ENCODE data around the gene BTG1. TPM values are rescaled to one million over a fixed set of nuclear protein-coding genes. Genes with fewer than 3 reads are reported as not detected.
A peak's percentile ranks its signal among the peaks of the same experiment; 100 is the strongest.

Gene BTG1
- total RNA-seq, 1 experiment from 2014 or later, result 32.7 TPM

- Mint-ChIP-seq H3K9me3 (peaks cover 3 to 6% of the 10 kb centered on the region in 2 experiments; a peak in 1 of 5 replicates), H3K4me1 (peaks cover 39 to 42% of the 10 kb centered on the region in 2 experiments), H3K27ac (peak overlapping the region in 2 of 3 experiments; percentile 58 to 89; a peak in 3 of 7 replicates), H3K4me3 (no peak overlapping the region), H3K36me3 (ENCODE audit: insufficient read depth in 1 of 3, low read depth in 3 of 3) (peaks cover 7 to 31% (median 18%) of the 10 kb centered on the region in 3 experiments; a peak in 6 of 7 replicates), H3K27me3 (ENCODE audit: low read depth) (no peaks in the 10 kb centered on the region)
- no peak for DNase-seq
- Histone ChIP-seq H3K9ac (ENCODE audit: extremely low read depth, insufficient read length, low read length) (no peak overlapping the region), H3K23me2 (ENCODE audit: insufficient read length, low read depth, low read length, poor library complexity, severe bottlenecking) (no peaks in the 10 kb centered on the region), H2BK20ac (ENCODE audit: low read depth, low read length, poor library complexity, severe bottlenecking) (no peak overlapping the region), H2AFZ (ENCODE audit: low read length) (no peak overlapping the region), H3K79me1 (ENCODE audit: insufficient read depth, low read depth, low read length, poor library complexity, severe bottlenecking) (peaks cover 4% of the 10 kb centered on the region), H3K4me1 (ENCODE audit: insufficient read depth, low read length) (no peaks in the 10 kb centered on the region; the same call in 1 of the 2 replicates), H3K18ac (ENCODE audit: insufficient read length, low read depth, low read length) (no peak overlapping the region), H3K27me3 (ENCODE audit: insufficient read depth, low read length) (no peaks in the 10 kb centered on the region), H4K8ac (replicated peaks; ENCODE audit: insufficient read length, low read depth, low read length) (no peak overlapping the region), H3K56ac (ENCODE audit: insufficient read length, low read depth, low read length) (no peak overlapping the region), H3K9me3 (ENCODE audit: control insufficient read depth, low read depth, low read length) (no peaks in the 10 kb centered on the region), H3K14ac (ENCODE audit: insufficient read depth, low read length) (no peak overlapping the region), H3K79me2 (ENCODE audit: insufficient read depth, low read length) (peaks cover 11% of the 10 kb centered on the region; the same call in 1 of the 2 replicates), H4K91ac (ENCODE audit: insufficient read length, low read depth, low read length) (no peak overlapping the region), H2BK120ac (ENCODE audit: low read depth, low read length, poor library complexity, severe bottlenecking) (no peak overlapping the region), H3T11ph (ENCODE audit: low read length) (no peak overlapping the region), H2BK12ac (ENCODE audit: insufficient read length, low read depth, low read length) (no peak overlapping the region), H3K23ac (ENCODE audit: insufficient read length, low read depth, low read length) (no peak overlapping the region), H2BK15ac (ENCODE audit: low read depth, low read length) (no peak overlapping the region), H2AK5ac (ENCODE audit: insufficient read length, low read length) (no peak overlapping the region), H3K4ac (ENCODE audit: low read depth, low read length) (no peak overlapping the region), H4K20me1 (ENCODE audit: control insufficient read depth, insufficient read depth, insufficient read length) (no peaks in the 10 kb centered on the region), H2BK5ac (ENCODE audit: insufficient read length, low read length) (no peak overlapping the region), H3K4me2 (ENCODE audit: insufficient read depth, insufficient read length, low read length) (no peak overlapping the region), H4K5ac (ENCODE audit: insufficient read length, low read depth, low read length) (no peak overlapping the region), H3K27ac (ENCODE audit: insufficient read length, low read depth, low read length) (no peak overlapping the region)
- no CpG with 5 or more reads among the region's 4 CpGs for WGBS (ENCODE audit: extremely low coverage, insufficient read length, low lambda C conversion rate)
- TF ChIP-seq CTCF (conservative IDR thresholded peaks at IDR 0.05), result no peak
Measured at GRCh38 chr12:92130999-92131398, 14.6 kb downstream of the BTG1 start.
